SK-N-SH (cell line): ENCODE data around the gene EIF3D.

Experiments used
- FOXJ3 ChIP-seq: sonication (generic); formaldehyde crosslinking; IDR thresholded peaks from 2 replicates; pipeline ENCODE4 v1.5.1; 2020; ENCODE audit warnings: mild to moderate bottlenecking, missing genetic modification reagents
- YY1 ChIP-seq: IDR thresholded peaks from 2 replicates; pipeline ENCODE4 v1.4.0; 2012; ENCODE audit warnings: low read depth, mild to moderate bottlenecking

GRCh38 chr22:36510966-36511881, 17.7 kb downstream of the EIF3D start:
- no peak for TF ChIP-seq YY1
- no peak for TF ChIP-seq FOXJ3
